CD1c-positive myeloid dendritic cell (primary cell): Measurements from ENCODE around the gene UGP2.
"Not testable (repeated sequence)": the region's sequence is repeated elsewhere in the genome, so short reads cannot be mapped to it uniquely, and the experiment has no call there.

Source experiments
- DNase-seq: peaks from one replicate; pipeline ENCODE4 v3.0.0-alpha.2; 2016; ENCODE audit errors: extremely low spot score

UGP2 gene

GRCh38 chr2:63841254-63842022, at the start of gene UGP2:
TSS of gene UGP2 (plus strand) at chr2:63841896. CDS start at chr2:63842186, 290 bp downstream.
- peak; percentile 90 for DNase-seq

GRCh38 chr2:63792530-63792929, 49.2 kb upstream of the UGP2 start:
- DNase-seq: no peak

GRCh38 chr2:63796366-63796765, 45.3 kb upstream of the UGP2 start:
- DNase-seq: no peak

GRCh38 chr2:63796796-63797195, 44.9 kb upstream of the UGP2 start:
- DNase-seq: no peak

- DNase-seq: no peak
These were observed 40.2 kb upstream of the UGP2 start for GRCh38 chr2:63801455-63801854.

- DNase-seq: no peak
These were observed 36.3 kb upstream of the UGP2 start for GRCh38 chr2:63805412-63805811.

GRCh38 chr2:63808036-63808435, 33.7 kb upstream of the UGP2 start:
- not testable (repeated sequence) for DNase-seq

GRCh38 chr2:63808911-63809310, 32.8 kb upstream of the UGP2 start:
- DNase-seq: not testable (repeated sequence)

- DNase-seq: no peak
These were observed 30.6 kb upstream of the UGP2 start for GRCh38 chr2:63811063-63811462.

GRCh38 chr2:63811870-63812269, 29.8 kb upstream of the UGP2 start:
- DNase-seq: not testable (repeated sequence)

GRCh38 chr2:63814114-63814513, 27.6 kb upstream of the UGP2 start:
- DNase-seq: no peak

GRCh38 chr2:63817382-63817781, 24.3 kb upstream of the UGP2 start:
- no peak for DNase-seq

- DNase-seq: no peak
These were observed 23.4 kb upstream of the UGP2 start for GRCh38 chr2:63818271-63818670.

- no peak for DNase-seq
These were observed 22.4 kb upstream of the UGP2 start for GRCh38 chr2:63819256-63819655.

GRCh38 chr2:63819765-63820717, 21.7 kb upstream of the UGP2 start:
- DNase-seq: peak; percentile 39

- DNase-seq: no peak
These were observed 20.7 kb upstream of the UGP2 start for GRCh38 chr2:63820969-63821368.

GRCh38 chr2:63821396-63821795, 20.3 kb upstream of the UGP2 start:
- no peak for DNase-seq

- no peak for DNase-seq
These were observed 19.2 kb upstream of the UGP2 start for GRCh38 chr2:63822478-63822877.

- DNase-seq: no peak
These were observed 13.9 kb upstream of the UGP2 start for GRCh38 chr2:63827749-63828148.

- DNase-seq: no peak
These were observed 10.5 kb upstream of the UGP2 start for GRCh38 chr2:63831176-63831575.

GRCh38 chr2:63834401-63834800, 7.3 kb upstream of the UGP2 start:
- no peak for DNase-seq

GRCh38 chr2:63837036-63837594, 4.6 kb upstream of the UGP2 start:
- no peak for DNase-seq
